GM10266 (cell line): ENCODE data around the gene PADI4.

Experiments used
- DNase-seq: peaks from one replicate; pipeline ENCODE4 v3.0.0; 2012; ENCODE audit errors: extremely low spot score
- TF ChIP-seq, protein P1 (sequence below): IDR thresholded peaks from 2 replicates; pipeline ENCODE4 v1.5.1; 2012; ENCODE audit warnings: mild to moderate bottlenecking, low read depth; ENCODE audit not compliant: control insufficient read depth, insufficient read depth; ENCODE audit errors: missing control alignments

The PADI4 gene

DNA sequence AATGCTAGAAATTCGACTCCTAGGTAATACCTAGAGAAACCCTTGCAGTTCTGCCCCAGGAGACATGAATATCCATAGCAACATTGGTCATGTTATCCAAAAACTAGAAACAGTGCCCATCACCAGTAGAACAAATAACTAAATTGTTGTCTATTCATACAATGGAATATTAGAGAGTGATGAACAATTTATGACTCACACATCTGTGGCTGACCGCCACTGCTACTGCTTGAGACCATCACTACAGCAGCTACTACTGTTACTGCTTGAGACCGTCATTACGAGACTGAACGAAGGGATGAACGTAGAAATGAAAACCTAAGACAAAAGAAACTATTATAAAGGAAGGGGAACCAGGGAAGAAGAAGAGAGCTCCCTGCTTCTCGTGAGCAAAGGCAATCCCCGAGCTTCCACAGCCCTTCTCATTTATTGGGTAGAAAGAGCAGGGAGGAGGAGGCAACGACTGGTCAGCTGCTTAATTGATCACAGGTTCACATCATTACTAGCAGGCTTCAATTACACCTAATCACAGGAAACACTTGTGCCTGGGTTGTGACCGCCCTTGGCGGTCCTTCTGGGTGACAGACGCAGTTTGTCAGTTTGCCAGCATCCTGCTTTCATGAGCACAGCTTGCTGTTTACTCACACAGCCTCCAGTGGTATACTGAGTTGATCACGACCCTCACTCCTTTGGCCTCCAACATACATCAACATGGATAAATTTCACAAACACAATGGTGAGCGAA, 14.1 kb upstream of the PADI4 start:
- TF ChIP-seq, protein P1, sequence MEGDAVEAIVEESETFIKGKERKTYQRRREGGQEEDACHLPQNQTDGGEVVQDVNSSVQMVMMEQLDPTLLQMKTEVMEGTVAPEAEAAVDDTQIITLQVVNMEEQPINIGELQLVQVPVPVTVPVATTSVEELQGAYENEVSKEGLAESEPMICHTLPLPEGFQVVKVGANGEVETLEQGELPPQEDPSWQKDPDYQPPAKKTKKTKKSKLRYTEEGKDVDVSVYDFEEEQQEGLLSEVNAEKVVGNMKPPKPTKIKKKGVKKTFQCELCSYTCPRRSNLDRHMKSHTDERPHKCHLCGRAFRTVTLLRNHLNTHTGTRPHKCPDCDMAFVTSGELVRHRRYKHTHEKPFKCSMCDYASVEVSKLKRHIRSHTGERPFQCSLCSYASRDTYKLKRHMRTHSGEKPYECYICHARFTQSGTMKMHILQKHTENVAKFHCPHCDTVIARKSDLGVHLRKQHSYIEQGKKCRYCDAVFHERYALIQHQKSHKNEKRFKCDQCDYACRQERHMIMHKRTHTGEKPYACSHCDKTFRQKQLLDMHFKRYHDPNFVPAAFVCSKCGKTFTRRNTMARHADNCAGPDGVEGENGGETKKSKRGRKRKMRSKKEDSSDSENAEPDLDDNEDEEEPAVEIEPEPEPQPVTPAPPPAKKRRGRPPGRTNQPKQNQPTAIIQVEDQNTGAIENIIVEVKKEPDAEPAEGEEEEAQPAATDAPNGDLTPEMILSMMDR = no peak
- no peak for DNase-seq

- DNase-seq = no peak
- TF ChIP-seq, protein P1 = no peak
These were observed 12.7 kb upstream of the PADI4 start for GRCh38 chr1:17295292-17295691.

DNA sequence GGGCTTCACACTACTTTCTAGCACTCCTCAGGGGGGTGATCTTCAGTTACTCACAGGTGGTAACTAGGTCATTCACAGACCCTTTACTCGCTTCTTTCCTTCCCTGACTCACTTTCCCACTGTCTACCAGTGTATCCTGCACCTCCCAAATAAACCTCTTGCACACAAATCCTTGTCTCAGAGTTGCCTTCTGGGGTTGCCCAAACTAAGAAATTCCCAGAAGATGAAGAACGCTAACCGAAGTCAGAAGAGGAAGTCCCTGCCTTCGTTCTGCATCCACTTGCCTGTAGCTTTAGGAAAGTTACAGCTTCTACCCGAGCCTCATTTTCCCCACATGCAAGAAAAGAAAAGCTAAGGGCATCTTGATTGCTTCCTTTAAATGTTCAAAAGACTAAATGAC, 11.9 kb upstream of the PADI4 start:
- no peak for DNase-seq
- TF ChIP-seq, protein P1 = no peak

DNA sequence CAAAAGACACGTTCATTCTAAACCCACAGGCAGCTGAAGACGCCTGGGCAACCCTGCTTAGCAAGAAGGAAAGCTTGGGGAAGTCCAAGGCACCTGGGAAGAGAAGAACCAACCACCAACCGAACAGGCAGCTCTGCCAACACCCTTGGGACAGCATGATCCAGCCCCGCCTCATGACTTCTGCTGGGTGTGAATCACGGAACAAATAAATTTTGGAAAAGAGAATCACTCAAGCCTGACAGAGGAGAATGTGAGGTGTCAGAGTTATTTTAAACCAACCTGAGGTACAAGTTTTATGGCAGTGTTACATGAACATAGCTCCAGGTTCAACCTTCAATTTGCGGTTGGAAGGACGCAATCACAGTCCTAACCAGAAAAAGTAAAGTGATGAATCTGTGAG, 10.0 kb upstream of the PADI4 start:
- TF ChIP-seq, protein P1 = no peak
- no peak for DNase-seq

DNA sequence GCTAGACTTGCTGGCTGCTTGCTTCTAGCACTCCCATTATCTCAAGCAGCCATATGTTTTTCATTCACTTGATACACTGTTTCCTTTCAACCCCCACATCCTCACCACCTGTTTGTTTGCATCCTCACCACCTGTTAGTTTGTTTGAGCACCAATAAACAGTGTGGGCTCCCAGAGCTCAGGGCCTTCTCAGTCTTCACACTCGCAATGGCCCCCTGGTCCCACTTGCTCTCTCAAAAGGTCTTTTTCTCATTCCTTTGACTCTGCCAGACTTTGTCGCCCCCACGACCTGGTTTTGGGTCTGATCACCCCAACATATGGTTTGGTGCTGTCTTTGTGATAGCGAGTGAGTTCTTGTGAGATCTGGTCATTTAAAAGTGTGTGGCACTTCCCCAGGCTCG, 6.2 kb upstream of the PADI4 start:
- no peak for DNase-seq
- TF ChIP-seq, protein P1 = no peak

DNA sequence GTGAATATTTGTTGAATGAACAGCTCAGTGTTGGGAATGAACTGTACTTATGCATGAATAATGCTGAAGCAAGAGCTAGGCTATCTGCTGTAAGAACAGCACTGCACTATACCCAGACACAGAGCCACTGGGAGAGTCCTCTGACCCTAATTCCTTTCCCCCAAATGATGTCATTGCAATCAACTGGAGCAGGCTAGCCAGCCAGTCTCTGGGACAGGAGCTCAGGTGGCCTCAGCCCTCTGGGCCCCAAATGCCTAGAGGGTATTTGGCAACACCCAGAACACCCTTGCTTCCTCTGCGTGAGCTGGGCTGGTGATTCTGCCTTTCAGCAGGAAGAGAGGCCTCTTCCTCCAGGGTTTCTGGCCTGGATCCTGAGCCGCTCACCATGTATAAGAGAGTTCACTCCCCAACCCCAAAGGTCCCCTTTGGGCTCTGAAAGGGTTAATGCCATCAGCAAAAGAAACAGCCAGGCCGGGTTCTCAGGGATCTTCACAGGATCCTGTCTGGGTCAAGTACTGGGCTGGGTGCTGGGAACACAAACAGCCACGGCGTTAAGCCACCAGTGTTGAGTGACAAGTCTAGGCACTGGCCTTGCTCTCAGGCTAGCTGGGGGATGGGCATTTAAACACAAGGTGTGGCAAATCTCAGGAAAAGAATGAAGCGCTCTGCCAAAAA, 3.7 kb upstream of the PADI4 start:
- no peak for DNase-seq
- TF ChIP-seq, protein P1 = no peak

- TF ChIP-seq, protein P1 = no peak
These were observed 3.2 kb upstream of the PADI4 start for GRCh38 chr1:17304826-17305175.

More at GRCh38 chr1:17304826-17305175, 3.2 kb upstream of the PADI4 start:
- DNase-seq = no peak
